ENCODE measurements around the gene ETDC.

Gene ETDC

GRCh38 chrX:135327299-135327698 is 18.0 kb downstream of the ETDC start:
- no peak for DNase-seq (ENCODE audit: extremely low read depth, low read depth)
- TF ChIP-seq, protein P1, sequence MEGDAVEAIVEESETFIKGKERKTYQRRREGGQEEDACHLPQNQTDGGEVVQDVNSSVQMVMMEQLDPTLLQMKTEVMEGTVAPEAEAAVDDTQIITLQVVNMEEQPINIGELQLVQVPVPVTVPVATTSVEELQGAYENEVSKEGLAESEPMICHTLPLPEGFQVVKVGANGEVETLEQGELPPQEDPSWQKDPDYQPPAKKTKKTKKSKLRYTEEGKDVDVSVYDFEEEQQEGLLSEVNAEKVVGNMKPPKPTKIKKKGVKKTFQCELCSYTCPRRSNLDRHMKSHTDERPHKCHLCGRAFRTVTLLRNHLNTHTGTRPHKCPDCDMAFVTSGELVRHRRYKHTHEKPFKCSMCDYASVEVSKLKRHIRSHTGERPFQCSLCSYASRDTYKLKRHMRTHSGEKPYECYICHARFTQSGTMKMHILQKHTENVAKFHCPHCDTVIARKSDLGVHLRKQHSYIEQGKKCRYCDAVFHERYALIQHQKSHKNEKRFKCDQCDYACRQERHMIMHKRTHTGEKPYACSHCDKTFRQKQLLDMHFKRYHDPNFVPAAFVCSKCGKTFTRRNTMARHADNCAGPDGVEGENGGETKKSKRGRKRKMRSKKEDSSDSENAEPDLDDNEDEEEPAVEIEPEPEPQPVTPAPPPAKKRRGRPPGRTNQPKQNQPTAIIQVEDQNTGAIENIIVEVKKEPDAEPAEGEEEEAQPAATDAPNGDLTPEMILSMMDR (IDR thresholded peaks at IDR 0.05; ENCODE audit: low read depth, low read length), result no peak

DNA sequence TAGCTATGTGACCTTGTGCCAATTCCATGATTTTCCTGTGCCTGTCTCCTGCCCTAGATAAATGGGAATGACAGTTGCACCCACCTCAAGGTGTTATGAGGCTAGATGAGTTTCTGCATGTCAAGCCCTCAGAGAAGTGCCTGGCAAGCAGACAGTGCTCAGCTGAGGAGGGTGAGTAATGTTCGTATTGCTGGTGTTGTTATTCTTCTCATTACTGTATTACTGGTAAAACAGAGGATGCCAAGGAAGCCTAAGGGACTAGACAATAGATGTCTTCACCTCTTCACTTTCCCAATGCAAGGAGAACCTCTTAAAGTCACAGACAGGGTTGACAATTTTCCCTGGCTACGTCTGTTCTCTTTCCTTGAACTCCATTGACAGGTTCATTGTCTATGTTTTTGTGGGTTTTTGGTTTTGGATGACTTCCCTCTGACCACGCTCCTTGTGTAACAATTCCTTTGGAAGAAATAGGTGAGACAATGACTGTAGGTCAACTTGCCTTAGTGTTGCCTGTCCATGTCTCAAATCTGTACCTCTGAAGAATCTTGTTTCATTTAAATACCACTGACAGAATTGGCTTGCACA is 19.2 kb downstream of the ETDC start:
- TF ChIP-seq, protein P1 (IDR thresholded peaks at IDR 0.05; ENCODE audit: low read depth, low read length), result no peak
- DNase-seq (ENCODE audit: extremely low read depth, low read depth), result no peak

DNA sequence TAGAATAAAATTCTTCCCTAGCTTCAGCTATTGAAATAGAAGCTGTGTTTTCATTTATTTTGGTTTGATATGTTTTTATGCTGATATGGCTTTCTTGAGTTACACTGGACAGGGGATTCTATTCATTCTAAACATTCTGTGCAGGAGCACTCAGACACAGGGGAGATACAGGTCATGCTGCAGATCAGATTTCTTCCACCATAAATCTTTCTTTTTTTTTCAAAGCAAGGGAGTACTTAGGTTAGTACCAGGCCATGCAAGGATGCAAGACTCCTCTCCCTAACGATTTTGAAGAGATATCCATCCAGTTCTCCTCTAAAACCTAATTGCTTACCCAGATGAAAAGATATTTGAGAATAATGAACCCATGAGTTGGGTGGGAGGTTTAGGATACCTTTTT is 21.4 kb downstream of the ETDC start:
- TF ChIP-seq, protein P1 (IDR thresholded peaks at IDR 0.05; ENCODE audit: low read depth, low read length), result no peak
- no peak for DNase-seq (ENCODE audit: extremely low read depth, low read depth)

DNA sequence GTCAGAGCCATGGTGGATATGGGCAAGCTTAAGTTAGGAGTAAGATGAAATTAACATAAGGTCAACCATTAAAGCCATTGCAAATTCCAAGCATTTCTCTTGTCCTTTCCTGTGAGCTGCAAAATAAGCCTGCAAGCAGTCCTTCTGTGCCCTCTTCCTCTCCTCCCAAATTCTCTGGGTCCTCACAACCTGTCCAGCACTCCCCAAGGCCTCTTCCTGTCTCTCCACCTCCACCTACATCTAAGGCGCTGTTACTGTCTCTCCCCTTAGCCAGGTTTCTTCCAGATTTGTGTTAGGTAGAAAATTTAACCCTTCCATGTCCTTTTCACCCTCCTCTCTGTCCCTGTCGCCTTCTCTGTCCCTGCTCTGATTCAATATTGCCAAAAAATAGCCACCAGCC is 22.2 kb downstream of the ETDC start:
- no peak for DNase-seq (ENCODE audit: extremely low read depth, low read depth)
- TF ChIP-seq, protein P1 (IDR thresholded peaks at IDR 0.05; ENCODE audit: low read depth, low read length), result no peak

DNA sequence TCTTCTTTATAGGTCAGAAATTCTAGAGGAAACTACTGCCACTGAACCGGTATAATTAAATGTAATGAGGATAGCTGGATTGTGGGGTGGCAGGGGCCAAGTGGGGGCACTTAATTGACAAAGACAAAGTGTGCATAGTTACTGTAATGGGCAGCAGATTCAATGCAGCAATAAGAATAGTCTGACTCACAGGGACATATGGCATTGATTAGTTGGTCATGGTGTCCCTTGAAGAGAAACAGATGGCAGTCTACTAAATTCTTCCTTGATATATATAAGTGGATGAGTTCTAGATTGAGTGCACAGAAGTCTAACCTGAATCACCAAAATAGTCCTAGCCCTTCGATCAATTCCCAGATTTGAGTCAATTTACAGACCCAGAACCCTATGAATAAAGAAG is 31.6 kb downstream of the ETDC start:
- TF ChIP-seq, protein P1 (IDR thresholded peaks at IDR 0.05; ENCODE audit: low read depth, low read length), result no peak
- DNase-seq (ENCODE audit: extremely low read depth, low read depth), result no peak

DNA sequence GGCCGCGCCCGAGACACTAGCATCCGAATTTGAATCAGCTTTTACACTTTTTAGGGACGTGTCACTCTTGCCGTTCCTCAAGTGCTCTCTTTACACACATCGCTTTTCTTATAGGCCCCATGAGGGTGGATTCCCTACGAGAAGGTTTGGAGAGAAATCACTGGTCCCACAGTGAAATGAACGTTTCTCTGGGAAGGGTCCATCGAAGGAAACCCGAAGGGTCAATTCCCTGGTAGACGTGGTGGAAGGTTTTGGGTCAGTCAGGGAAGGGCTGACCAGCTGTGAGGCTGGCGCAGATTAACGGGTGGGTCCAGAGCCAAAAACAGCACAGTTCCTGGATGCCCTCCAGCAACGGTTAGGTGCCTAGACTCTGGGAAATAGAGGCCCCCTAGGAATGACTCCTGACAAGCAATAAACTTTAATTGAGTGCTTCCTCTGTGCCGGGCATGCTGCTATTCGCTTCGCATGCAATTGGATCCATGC is 35.9 kb downstream of the ETDC start:
- TF ChIP-seq, protein P1 (IDR thresholded peaks at IDR 0.05; ENCODE audit: low read depth, low read length), result no peak
- no peak for DNase-seq (ENCODE audit: extremely low read depth, low read depth)

DNA sequence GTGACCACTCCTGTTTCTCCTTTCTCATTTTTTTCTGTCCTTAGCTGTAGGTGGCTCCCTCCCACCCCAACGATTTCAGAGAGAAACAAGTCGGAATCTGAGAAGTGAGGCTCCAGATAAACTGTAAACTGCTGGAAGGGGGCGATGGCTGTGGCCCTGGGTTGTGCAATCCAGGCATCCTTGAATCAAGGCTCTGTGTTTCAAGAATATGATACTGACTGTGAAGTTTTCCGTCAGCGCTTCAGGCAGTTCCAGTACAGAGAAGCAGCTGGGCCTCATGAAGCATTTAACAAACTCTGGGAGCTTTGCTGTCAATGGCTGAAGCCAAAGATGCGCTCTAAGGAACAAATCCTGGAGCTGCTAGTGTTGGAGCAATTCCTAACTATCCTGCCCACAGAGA is 37.7 kb downstream of the ETDC start:
- no peak for DNase-seq (ENCODE audit: extremely low read depth, low read depth)
- TF ChIP-seq, protein P1 (IDR thresholded peaks at IDR 0.05; ENCODE audit: low read depth, low read length), result no peak

Data from AG09319 (cell line).